ENCODE measurements around the gene CLIP3.

The CLIP3 gene

GRCh38 chr19:36027696-36028095 is 5.0 kb downstream of the CLIP3 start:
- no peak overlapping the region for H3K27ac ChIP-seq (ENCODE audit: low read depth, low read length)
- H3K9me3 ChIP-seq (ENCODE audit: control insufficient read depth in 5 of 5, low read length in 5 of 5) = no peaks in the 10 kb centered on the region
- peaks cover 0 to 34% (median 21%) of the 10 kb centered on the region in 5 donors for H3K36me3 ChIP-seq (ENCODE audit: control insufficient read depth in 5 of 5, insufficient read depth in 5 of 5, low read length in 5 of 5)
- no peak overlapping the region for H3K4me3 ChIP-seq (ENCODE audit: low read depth in 1 of 5, low read length in 5 of 5)
- H3K4me1 ChIP-seq (ENCODE audit: control insufficient read depth in 5 of 5, insufficient read depth in 5 of 5, low read length in 5 of 5) = peaks cover 0 to 20% (median 12%) of the 10 kb centered on the region in 5 donors
- no peaks in the 10 kb centered on the region for H3K27me3 ChIP-seq (ENCODE audit: control insufficient read depth in 5 of 5, insufficient read depth in 4 of 5, low read length in 5 of 5)
- no peak overlapping the region for H3K9ac ChIP-seq (ENCODE audit: low read length in 5 of 5)

GRCh38 chr19:36026091-36026876 is 6.4 kb downstream of the CLIP3 start:
- Histone ChIP-seq H3K9me3 (ENCODE audit: control insufficient read depth in 5 of 5, low read length in 5 of 5) (no peaks in the 10 kb centered on the region), H3K27me3 (ENCODE audit: control insufficient read depth in 5 of 5, insufficient read depth in 4 of 5, low read length in 5 of 5) (no peaks in the 10 kb centered on the region), H3K4me1 (ENCODE audit: control insufficient read depth in 5 of 5, insufficient read depth in 5 of 5, low read length in 5 of 5) (peaks cover 0 to 6% (median 2%) of the 10 kb centered on the region in 5 donors), H3K27ac (ENCODE audit: low read depth, low read length) (no peak overlapping the region), H3K36me3 (ENCODE audit: control insufficient read depth in 5 of 5, insufficient read depth in 5 of 5, low read length in 5 of 5) (peaks cover 0 to 39% (median 21%) of the 10 kb centered on the region in 5 donors), H3K4me3 (ENCODE audit: low read depth in 1 of 5, low read length in 5 of 5) (no peak overlapping the region), H3K9ac (ENCODE audit: low read length in 5 of 5) (no peak overlapping the region)

- H3K36me3 ChIP-seq (ENCODE audit: control insufficient read depth in 5 of 5, insufficient read depth in 5 of 5, low read length in 5 of 5) = peaks cover 0 to 39% (median 21%) of the 10 kb centered on the region in 5 donors
- H3K27ac ChIP-seq (ENCODE audit: low read depth, low read length) = no peak overlapping the region
- H3K27me3 ChIP-seq (ENCODE audit: control insufficient read depth in 5 of 5, insufficient read depth in 4 of 5, low read length in 5 of 5) = no peaks in the 10 kb centered on the region
- peaks cover 0 to 1% (median 0%) of the 10 kb centered on the region in 5 donors for H3K4me1 ChIP-seq (ENCODE audit: control insufficient read depth in 5 of 5, insufficient read depth in 5 of 5, low read length in 5 of 5)
- H3K4me3 ChIP-seq (ENCODE audit: low read depth in 1 of 5, low read length in 5 of 5) = no peak overlapping the region
- no peak overlapping the region for H3K9ac ChIP-seq (ENCODE audit: low read length in 5 of 5)
- H3K9me3 ChIP-seq (ENCODE audit: control insufficient read depth in 5 of 5, low read length in 5 of 5) = no peaks in the 10 kb centered on the region
These were observed 7.1 kb downstream of the CLIP3 start for GRCh38 chr19:36025541-36025940.

- H3K36me3 ChIP-seq (ENCODE audit: control insufficient read depth in 5 of 5, insufficient read depth in 5 of 5, low read length in 5 of 5) = peaks cover 0 to 43% (median 21%) of the 10 kb centered on the region in 5 donors
- H3K27me3 ChIP-seq (ENCODE audit: control insufficient read depth in 5 of 5, insufficient read depth in 4 of 5, low read length in 5 of 5) = no peaks in the 10 kb centered on the region
- no peak overlapping the region for H3K4me3 ChIP-seq (ENCODE audit: low read depth in 1 of 5, low read length in 5 of 5)
These were observed 9.2 kb downstream of the CLIP3 start for GRCh38 chr19:36023432-36023831.

GRCh38 chr19:36019061-36019670 is 13.5 kb downstream of the CLIP3 start:
- H3K27ac ChIP-seq (ENCODE audit: low read depth, low read length) = no peak overlapping the region
- peaks cover 0 to 37% (median 19%) of the 10 kb centered on the region in 5 donors for H3K36me3 ChIP-seq (ENCODE audit: control insufficient read depth in 5 of 5, insufficient read depth in 5 of 5, low read length in 5 of 5)
- no peak overlapping the region for H3K9ac ChIP-seq (ENCODE audit: low read length in 5 of 5)
- no peaks in the 10 kb centered on the region for H3K9me3 ChIP-seq (ENCODE audit: control insufficient read depth in 5 of 5, low read length in 5 of 5)
- H3K4me3 ChIP-seq (ENCODE audit: low read depth in 1 of 5, low read length in 5 of 5) = no peak overlapping the region
- peaks cover 0 to 6% (median 6%) of the 10 kb centered on the region in 5 donors for H3K4me1 ChIP-seq (ENCODE audit: control insufficient read depth in 5 of 5, insufficient read depth in 5 of 5, low read length in 5 of 5)
- H3K27me3 ChIP-seq (ENCODE audit: control insufficient read depth in 5 of 5, insufficient read depth in 4 of 5, low read length in 5 of 5) = no peaks in the 10 kb centered on the region

More at GRCh38 chr19:36023432-36023831, 9.2 kb downstream of the CLIP3 start:
- Histone ChIP-seq H3K4me1 (ENCODE audit: control insufficient read depth in 5 of 5, insufficient read depth in 5 of 5, low read length in 5 of 5) (no peaks in the 10 kb centered on the region), H3K9ac (ENCODE audit: low read length in 5 of 5) (no peak overlapping the region), H3K9me3 (ENCODE audit: control insufficient read depth in 5 of 5, low read length in 5 of 5) (no peaks in the 10 kb centered on the region), H3K27ac (ENCODE audit: low read depth, low read length) (no peak overlapping the region)

GRCh38 chr19:36014012-36014924 is 18.4 kb downstream of the CLIP3 start, which contains the start of gene ALKBH6:
TSS of gene ALKBH6 (minus strand) at chr19:36014213. CDS start at chr19:36013397, 816 bp downstream.
- Histone ChIP-seq H3K9ac (ENCODE audit: low read length in 5 of 5) (peak within 1 kb of the TSS; percentile 73 to 85 (median 81)), H3K36me3 (ENCODE audit: control insufficient read depth in 5 of 5, insufficient read depth in 5 of 5, low read length in 5 of 5) (peaks cover 0 to 21% (median 10%) of the 10 kb centered on the region in 5 donors), H3K27ac (ENCODE audit: low read depth, low read length) (peak within 1 kb of the TSS; percentile 57), H3K4me1 (ENCODE audit: control insufficient read depth in 5 of 5, insufficient read depth in 5 of 5, low read length in 5 of 5) (peaks cover 4 to 26% (median 21%) of the 10 kb centered on the region in 5 donors), H3K9me3 (ENCODE audit: control insufficient read depth in 5 of 5, low read length in 5 of 5) (no peaks in the 10 kb centered on the region), H3K4me3 (ENCODE audit: low read depth in 1 of 5, low read length in 5 of 5) (peak within 1 kb of the TSS; percentile 74 to 93 (median 89)), H3K27me3 (ENCODE audit: control insufficient read depth in 5 of 5, insufficient read depth in 4 of 5, low read length in 5 of 5) (no peaks in the 10 kb centered on the region)

- Histone ChIP-seq H3K9me3 (ENCODE audit: control insufficient read depth in 5 of 5, low read length in 5 of 5) (no peaks in the 10 kb centered on the region), H3K36me3 (ENCODE audit: control insufficient read depth in 5 of 5, insufficient read depth in 5 of 5, low read length in 5 of 5) (peaks cover 0 to 18% (median 10%) of the 10 kb centered on the region in 5 donors), H3K27me3 (ENCODE audit: control insufficient read depth in 5 of 5, insufficient read depth in 4 of 5, low read length in 5 of 5) (no peaks in the 10 kb centered on the region), H3K9ac (ENCODE audit: low read length in 5 of 5) (peak overlapping the region; percentile 73 to 85 (median 81)), H3K4me3 (ENCODE audit: low read depth in 1 of 5, low read length in 5 of 5) (peak overlapping the region; percentile 74 to 93 (median 89)), H3K4me1 (ENCODE audit: control insufficient read depth in 5 of 5, insufficient read depth in 5 of 5, low read length in 5 of 5) (peaks cover 4 to 34% (median 28%) of the 10 kb centered on the region in 5 donors), H3K27ac (ENCODE audit: low read depth, low read length) (peak overlapping the region; percentile 57)
These were observed 19.2 kb downstream of the CLIP3 start for GRCh38 chr19:36013280-36014011.

- H3K27ac ChIP-seq (ENCODE audit: low read depth, low read length) = no peak overlapping the region
These were observed 22.3 kb downstream of the CLIP3 start for GRCh38 chr19:36010402-36010801.

More at GRCh38 chr19:36010402-36010801, 22.3 kb downstream of the CLIP3 start:
- Histone ChIP-seq H3K4me1 (ENCODE audit: control insufficient read depth in 5 of 5, insufficient read depth in 5 of 5, low read length in 5 of 5) (peaks cover 4 to 35% (median 28%) of the 10 kb centered on the region in 5 donors), H3K9ac (ENCODE audit: low read length in 5 of 5) (no peak overlapping the region), H3K27me3 (ENCODE audit: control insufficient read depth in 5 of 5, insufficient read depth in 4 of 5, low read length in 5 of 5) (no peaks in the 10 kb centered on the region), H3K36me3 (ENCODE audit: control insufficient read depth in 5 of 5, insufficient read depth in 5 of 5, low read length in 5 of 5) (no peaks in the 10 kb centered on the region), H3K4me3 (ENCODE audit: low read depth in 1 of 5, low read length in 5 of 5) (no peak overlapping the region), H3K9me3 (ENCODE audit: control insufficient read depth in 5 of 5, low read length in 5 of 5) (no peaks in the 10 kb centered on the region)
